K562 (cell line): ENCODE results near the gene PTAFR. TPM values are rescaled to one million over a fixed set of nuclear protein-coding genes. Genes with fewer than 3 reads are reported as not detected.

Source experiments
- ATAC-seq: fragments of 200-7000 bp; cut with Tn5 transposase; 3 replicates; pipeline ENCODE4 v1.9.1; 2020; ENCODE audit warnings: moderate library complexity
- BruUV-seq: library from RNA; stranded (reverse); fragments of 400-500 nt; replicated peaks from 2 replicates; lab custom pipeline; 2021; lab: Mats Ljungman, UMichigan
- CTCF ChIA-PET: fragments of 300-600 bp; formaldehyde crosslinking; extraction: SDS; loops from one replicate; lab custom pipeline; 2021; ENCODE audit warnings: low intra/inter-chr PET ratio; lab: Yijun Ruan, JAX
- POLR2A ChIA-PET: fragments of 300-600, 350-650 bp; sonication (Branson Sonifier 250); formaldehyde crosslinking; extraction: SDS; loops from one replicate; lab custom pipeline; 2021; ENCODE audit warnings: antibody characterized with exemption, inconsistent platforms; lab: Yijun Ruan, JAX
- DNase-seq, 4 experiments: peaks; one replicate each; pipeline versions ENCODE4 v3.0.0 to v3.0.0-alpha.2; 2011 to 2018; ENCODE audit warnings: low spot score in 3 of 4, mixed read lengths in 3 of 4; ENCODE audit errors: extremely low read depth in 1 of 4
- FAIRE-seq: peaks from 2 replicates; lab custom pipeline; 2011; peaks lifted over from hg19 to GRCh38; lab: Jason Lieb, UNC
- H2AFZ ChIP-seq: 2 replicates; pipeline ENCODE4 v1.6.0; 2011; ENCODE audit warnings: low read depth, low read length, control low read depth, inconsistent platforms
- H3K27ac ChIP-seq: fragments of 200-600 bp; 3 replicates; pipeline ENCODE4 v1.8.0; 2011; ENCODE audit warnings: low read depth, mild to moderate bottlenecking, control low read depth, inconsistent platforms, low read length, moderate library complexity, mixed read lengths; ENCODE audit errors: extremely low read depth
- H3K27me3 ChIP-seq, 2 experiments: fragments of 300-600 bp in 1 of 2; 2 replicates in 1 of 2; 3 replicates in 1 of 2; pipeline versions ENCODE4 v1.6.0 to v1.8.0; 2011; ENCODE audit warnings: inconsistent platforms in 2 of 2, low read length in 2 of 2, mild to moderate bottlenecking in 1 of 2, mixed read lengths in 1 of 2, moderate library complexity in 1 of 2; ENCODE audit not compliant: control insufficient read depth in 2 of 2, insufficient read depth in 2 of 2
- H3K36me3 ChIP-seq: fragments of 300-600 bp; 3 replicates; pipeline ENCODE4 v1.8.0; 2011; ENCODE audit warnings: mild to moderate bottlenecking, low read length, inconsistent platforms; ENCODE audit not compliant: control insufficient read depth, insufficient read depth
- H3K4me1 ChIP-seq, 2 experiments: fragments of 200-600 bp in 1 of 2; replicated peaks in 1 of 2; 2 replicates in 1 of 2; 3 replicates in 1 of 2; pipeline versions ENCODE4 v1.5.1 to v1.8.0; 2011; ENCODE audit warnings: inconsistent platforms in 2 of 2, low read length in 2 of 2, mild to moderate bottlenecking in 1 of 2, mixed read lengths in 1 of 2, moderate library complexity in 1 of 2; ENCODE audit not compliant: control insufficient read depth in 2 of 2, insufficient read depth in 2 of 2
- H3K4me2 ChIP-seq: 2 replicates; pipeline ENCODE4 v1.6.1; 2011; ENCODE audit warnings: low read length, control low read depth, inconsistent platforms, mixed read lengths; ENCODE audit not compliant: insufficient read depth
- H3K4me3 ChIP-seq: fragments of 200-600 bp; sonication (generic), shearing (Covaris generic); 2 replicates; pipeline ENCODE4 v1.5.1; 2016; ENCODE audit warnings: control low read depth, inconsistent platforms
- H3K79me2 ChIP-seq: fragments of 200-600 bp; 3 replicates; pipeline ENCODE4 v1.8.0; 2011; ENCODE audit warnings: low read length, inconsistent platforms; ENCODE audit not compliant: control insufficient read depth, insufficient read depth
- H3K9ac ChIP-seq, 2 experiments: 2 replicates each; pipeline versions ENCODE4 v1.6.0 to v1.6.1; 2011; ENCODE audit warnings: low read depth in 2 of 2, low read length in 2 of 2, control low read depth in 1 of 2, inconsistent platforms in 1 of 2, mild to moderate bottlenecking in 1 of 2, mixed read lengths in 1 of 2; ENCODE audit not compliant: insufficient read depth in 1 of 2
- H3K9me1 ChIP-seq: one replicate; pipeline ENCODE4 v1.6.0; 2011; ENCODE audit warnings: inconsistent platforms, mild to moderate bottlenecking, low read length, moderate library complexity; ENCODE audit not compliant: control insufficient read depth, insufficient read depth
- H3K9me3 ChIP-seq: replicated peaks from 2 replicates; pipeline ENCODE4 v1.5.1; 2011; ENCODE audit warnings: low read depth, low read length, inconsistent platforms; ENCODE audit not compliant: control insufficient read depth, insufficient read depth
- H4K20me1 ChIP-seq: replicated peaks from 2 replicates; pipeline ENCODE4 v1.6.1; 2011; ENCODE audit warnings: low read length, inconsistent platforms, mixed read lengths; ENCODE audit not compliant: control insufficient read depth, insufficient read depth
- BCOR ChIP-seq: fragments of 450-650 bp; IDR thresholded peaks from 2 replicates; pipeline ENCODE4 v1.6.1; 2016
- KDM1A ChIP-seq, 2 experiments: fragments of 450-650 bp; IDR thresholded peaks; 2 replicates each; pipeline ENCODE4 v1.6.1; 2016; ENCODE audit warnings: mild to moderate bottlenecking in 2 of 2
- MTA2 ChIP-seq: fragments of 450-650 bp; IDR thresholded peaks from 2 replicates; pipeline ENCODE4 v1.6.1; 2016; ENCODE audit warnings: low read depth
- RBM25 ChIP-seq: fragments of 200-400 bp; formaldehyde crosslinking; IDR thresholded peaks from 2 replicates; pipeline ENCODE4 v1.6.1; 2018; ENCODE audit warnings: low read length, low read depth, moderate library complexity; ENCODE audit not compliant: severe bottlenecking
- ZBTB33 ChIP-seq: sonication (generic); formaldehyde crosslinking; IDR thresholded peaks from 2 replicates; pipeline ENCODE4 v1.8.1; 2023; ENCODE audit warnings: mild to moderate bottlenecking, missing genetic modification reagents
- ZNF121 ChIP-seq: sonication (generic); formaldehyde crosslinking; conservative IDR thresholded peaks from 2 replicates; pipeline ENCODE4 v1.8.0; 2022; ENCODE audit warnings: missing genetic modification reagents
- WGBS: fragments of 100-300 bp; shearing (Covaris generic); methylation state at CpG from one replicate; pipeline ENCODE4 v1.1.6; 2016; ENCODE audit warnings: low coverage, mixed read lengths; ENCODE audit not compliant: insufficient coverage; ENCODE audit errors: missing lambda C conversion rate; 5-methylcytosine and 5-hydroxymethylcytosine counted together
- in situ Hi-C: fragments of 300-500 bp; cut with MboI; formaldehyde crosslinking; loops from 4 replicates; pipeline ENCODE4 v1.15.0; 2018; ENCODE audit warnings: inconsistent platforms, mixed read lengths
- intact Hi-C: fragments of 100-400 bp; cut with micrococcal nuclease; formaldehyde crosslinking; loops from 2 replicates; pipeline ENCODE4 v1.14.2; 2022
- polyA plus RNA-seq, 8 experiments: library from polyadenylated mRNA; depleted of rRNA in 4 of 8; stranded (reverse) in 5 of 8; unstranded in 3 of 8; fragments of >200 nt; fragmentation: Nextera tagmentation in 2 of 8; fragmentation: Illumina TruSeq in 1 of 8; extraction: Ambion mirVana in 2 of 8; extraction: Trizol in 1 of 8; gene quantifications; 2 replicates each; pipeline versions ENCODE4 v1.2.1 to v1.2.3, GENCODE V29; 2011 to 2014; ENCODE audit warnings: inconsistent platforms in 1 of 8, missing spikeins in 1 of 8
- total RNA-seq, 7 experiments: library from RNA; depleted of rRNA in 6 of 7; stranded (reverse); fragments of >200 nt in 6 of 7; fragmentation: Illumina TruSeq in 2 of 7; extraction: Trizol in 2 of 7; gene quantifications; 2 replicates each; pipeline versions ENCODE4 v1.2.1 to v1.2.3, GENCODE V29; 2011 to 2021; ENCODE audit warnings: low replicate concordance in 1 of 7

The PTAFR gene
- total and polyA plus RNA-seq, 9 of the 15 experiments (the other 6 are each of a cell fraction or from before 2014, with no cell fraction given) = 0.15 to 0.55 (median 0.40) TPM; not detected in 1

- no peak overlapping the region for H2AFZ ChIP-seq
- POLR2A ChIA-PET = interaction anchor here (0.6 to 1.0 kb wide), 2 partner anchors 9 to 68 kb away, joined by 3 read pairs; no protein-coding TSS in a partner anchor
- FAIRE-seq (no peak), DNase-seq (no peak), ATAC-seq (no peak)
- intact Hi-C loops = no loop called here
- no peak overlapping the region for H3K4me2 ChIP-seq
- WGBS = 56% methylated on average over 4 of the region's 4 CpGs
- H4K20me1 ChIP-seq = no peaks in the 10 kb centered on the region
- no peaks in the 10 kb centered on the region for H3K9me1 ChIP-seq
- BruUV-seq = no TSS peak
- 0 out of 4 replicates have a peak overlapping the region, but pooled peaks of 1 of the 2 experiments have one; percentile 64 for H3K9ac ChIP-seq
- CTCF ChIA-PET = no interaction called here
- no peak overlapping the region for H3K27ac ChIP-seq
- peaks cover 19 to 20% of the 10 kb centered on the region in 2 experiments for H3K4me1 ChIP-seq
- H3K9me3 ChIP-seq = no peaks in the 10 kb centered on the region
- H3K36me3 ChIP-seq = no peaks in the 10 kb centered on the region
- in situ Hi-C loops = no loop called here
- 0 out of 2 replicates have a peak, but pooled peaks have one; percentile 6 for TF ChIP-seq BCOR
- peak; percentile 4 for TF ChIP-seq RBM25
- TF ChIP-seq ZBTB33 (CRISPR knock-in tag) = 0 out of 2 replicates have a peak, but pooled peaks have one; percentile 5
- TF ChIP-seq KDM1A (IDR thresholded peaks at IDR 0.05) = peak in 1 of 2 experiments; percentile 3; a peak in 1 of 4 replicates
- peak; percentile 87 for TF ChIP-seq ZNF121 (CRISPR knock-in tag)
- no peak for TF ChIP-seq MTA2
- TF ChIP-seq, all 486 proteins: peak for 5
- Histone ChIP-seq H3K4me3 (no peak overlapping the region), H3K27me3 (no peaks in the 10 kb centered on the region), H3K79me2 (no peaks in the 10 kb centered on the region)
These were observed 20.9 kb downstream of the PTAFR start for GRCh38 chr1:28155628-28156027.
